Measurements from ENCODE around the gene OR2T6.
"Not testable (repeated sequence)": the region's sequence is repeated elsewhere in the genome, so short reads cannot be mapped to it uniquely, and the experiment has no call there.

OR2T6 gene

GRCh38 chr1:248433811-248434415 is 58.4 kb downstream of the OR2T6 start:
- not testable (repeated sequence) for DNase-seq (ENCODE audit: low read depth)

- not testable (repeated sequence) for DNase-seq (ENCODE audit: low read depth)
Measured at GRCh38 chr1:248434913-248435312, 59.4 kb downstream of the OR2T6 start.

GRCh38 chr1:248436303-248436702 is 60.8 kb downstream of the OR2T6 start:
- DNase-seq (ENCODE audit: low read depth), result not testable (repeated sequence)

DNA sequence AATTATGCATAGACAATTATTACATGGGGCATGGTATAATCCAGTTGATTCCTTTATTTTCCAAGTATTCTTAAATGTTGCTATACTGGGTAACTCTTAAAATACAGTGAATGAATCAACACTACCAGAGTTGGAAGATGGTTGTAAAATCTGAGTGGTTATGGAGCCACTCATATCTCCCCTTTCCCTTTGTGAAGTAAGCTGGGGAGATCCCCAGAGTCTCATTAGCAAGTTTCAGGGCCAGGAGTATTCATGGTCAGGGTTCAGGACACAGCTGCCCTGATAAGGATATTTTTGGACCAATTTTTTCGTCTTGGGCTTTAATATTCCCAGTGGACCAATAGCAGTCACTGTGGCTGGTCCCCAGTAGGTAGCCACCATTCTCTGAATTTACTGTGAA is 63.1 kb downstream of the OR2T6 start:
- not testable (repeated sequence) for DNase-seq (ENCODE audit: low read depth)

- not testable (repeated sequence) for DNase-seq (ENCODE audit: low read depth)
Measured at GRCh38 chr1:248439283-248439682, 63.7 kb downstream of the OR2T6 start.
